Heart right ventricle (tissue), 16 donors: ENCODE results near the gene PIK3R2. TPM values are rescaled to one million over a fixed set of nuclear protein-coding genes. Genes with fewer than 3 reads are reported as not detected.

Source experiments
- ATAC-seq, 8 donors: fragments of 200-7000 bp; cut with Tn5 transposase; one replicate each; pipeline ENCODE4 v1.9.1; 2020; ENCODE audit warnings: mild to moderate bottlenecking in 8 of 8, moderate library complexity in 8 of 8, moderate number of reproducible peaks in 1 of 8
- DNase-seq, 2 donors: peaks; one replicate each; pipeline ENCODE4 v3.0.0-alpha.2; 2020
- H3K27ac ChIP-seq, 10 donors: fragments of 200-600 bp; sonication (generic) in 2 of 10; one replicate each; pipeline versions ENCODE4 v1.5.0 to v1.8.0; 2020 to 2022; ENCODE audit warnings: mild to moderate bottlenecking in 3 of 10
- H3K27me3 ChIP-seq, 7 donors: fragments of 200-600 bp; one replicate each; pipeline ENCODE4 v1.8.0; 2021 to 2022; ENCODE audit warnings: mild to moderate bottlenecking in 2 of 7
- H3K36me3 ChIP-seq, 9 donors: fragments of 200-600 bp; sonication (generic) in 1 of 9; one replicate each; pipeline versions ENCODE4 v1.5.0 to v1.8.0; 2020 to 2022; ENCODE audit warnings: mild to moderate bottlenecking in 2 of 9
- H3K4me1 ChIP-seq, 9 donors: fragments of 200-600 bp; sonication (generic) in 1 of 9; one replicate each; pipeline versions ENCODE4 v1.5.0 to v1.8.0; 2020 to 2022; ENCODE audit warnings: mild to moderate bottlenecking in 4 of 9
- H3K4me3 ChIP-seq, 10 donors: fragments of 200-600 bp; sonication (generic) in 2 of 10; one replicate each; pipeline versions ENCODE4 v1.5.0 to v1.8.0; 2020 to 2022; ENCODE audit warnings: mild to moderate bottlenecking in 7 of 10, moderate library complexity in 2 of 10
- H3K9me3 ChIP-seq, 11 donors: fragments of 200-600 bp in 10 of 11; sonication (generic) in 2 of 11; one replicate each; pipeline versions ENCODE4 v1.5.0 to v1.8.0; 2013 to 2022; ENCODE audit warnings: mild to moderate bottlenecking in 2 of 11, control low read depth in 1 of 11, moderate library complexity in 1 of 11
- WGBS, 2 donors: extraction: QIAGEN DNeasy Blood & Tissue Kit; methylation state at CpG; one replicate each; pipeline ENCODE4 v1.1.7; 2013; ENCODE audit warnings: inconsistent platforms in 1 of 2; 5-methylcytosine and 5-hydroxymethylcytosine counted together
- intact Hi-C, 10 donors: fragments of 100-400 bp; cut with DNase I; formaldehyde crosslinking; loops; one replicate each; pipeline versions ENCODE4 v1.11.1 to v1.14.2; 2022
- polyA plus RNA-seq, 2 donors: library from polyadenylated mRNA; stranded (reverse); fragments of 200-250 nt; gene quantifications; one replicate each; pipeline ENCODE4 v1.2.3, GENCODE V29; 2013
- total RNA-seq, 10 donors: library from RNA; stranded (reverse); fragmentation: NEBNext Ultra II Directional in 3 of 10; extraction: Animal tissue kit (Norgen Biotek cat#: 25700) in 3 of 10; gene quantifications; one replicate each; pipeline versions ENCODE4 v1.2.1 to v1.2.4, GENCODE V29; 2021 to 2023
- TF ChIP-seq, protein P1 (sequence below), 9 donors: fragments of 200-600 bp; sonication (generic) in 2 of 9; IDR thresholded peaks; one replicate each; pipeline versions ENCODE4 v1.5.0 to v1.8.0; 2021 to 2022; ENCODE audit warnings: antibody characterized with exemption in 9 of 9, mild to moderate bottlenecking in 5 of 9, moderate library complexity in 1 of 9
- donor health status: Arrhythmogenic right ventricular cardiomyopathy.
- donor health status: ischemic (EF 13 %, LVEDD 7.1; RV severe dilation, severe dysfunction).
- donor health status: healthy with polysubstance abuse.
- donor health status: DM: no; HTN: yes; CAD: no.
- donor health status: DM: no; HTN: no; CAD: no.
- donor health status: ischemic (EF 25% LVEDD 6.9; RV normal size, moderate dysfunction).
- donor health status: ischemic (EF 25% LVEDD 5.7; RV mildly dilated, moderate dysfunction).
- donor health status: healthy.
- donor health status: DM: yes; HTN: yes; CAD: no.
- donor health status: Ischemic cardiomyopathy.
- donor health status: ischemic (EF 35%, LVEDD 5.7; RV mildly dilated, moderate dysfunction).
- donor health status: nonischemic (EF 11% LVEDD 7.7; RV severe dilation, severe dysfunction).
- donor health status: DM: yes; HTN: yes; CAD: no.
- donor health status: PGD.
- donor health status: ischemic (EF 29% LVEDD 5.4; RV normal size, mild dysfunction).
- donor health status: nonischemic (EF 23%, LVEDD 6.1; RV moderate dilation, normal function).

The PIK3R2 gene
- total and polyA plus RNA-seq, 12 donors: 2.3 to 29.1 (median 21.7) TPM

DNA sequence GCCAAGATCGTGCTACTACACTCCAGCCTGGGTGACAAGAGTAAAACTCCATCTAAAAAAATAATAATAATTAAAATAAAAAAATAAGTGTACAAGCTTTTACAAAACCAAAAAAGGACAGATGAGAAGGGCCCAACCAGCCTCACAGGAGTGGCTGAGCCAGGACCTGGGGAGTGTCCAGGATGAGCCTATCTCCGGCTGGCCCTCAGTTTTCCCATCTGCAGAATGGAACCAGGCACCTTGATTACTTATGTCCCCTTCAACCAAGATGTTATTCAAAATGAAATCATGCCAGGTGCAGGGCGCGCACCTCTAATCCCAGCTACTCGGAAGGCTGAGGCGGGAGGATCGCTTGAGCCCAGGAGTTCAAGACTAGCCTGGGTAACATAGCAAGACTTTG is 11.1 kb downstream of the PIK3R2 start:
- Histone ChIP-seq H3K27ac (no peak overlapping the region), H3K36me3 (peaks cover 3 to 74% (median 29%) of the 10 kb centered on the region in 9 donors), H3K9me3 (no peaks in the 10 kb centered on the region), H3K4me3 (no peak overlapping the region), H3K27me3 (no peaks in the 10 kb centered on the region), H3K4me1 (peaks cover 4 to 23% (median 18%) of the 10 kb centered on the region in 9 donors)
- intact Hi-C loops: loop anchor here in 3 of 10 donors (5.0 to 10.0 kb wide), 3 partner anchors 47 to 52 kb away; no protein-coding TSS in a partner anchor
- DNase-seq (no peak), ATAC-seq (no peak)
- WGBS, 2 donors: 98 to 99% methylated on average over 7 of the region's 7 CpGs
- TF ChIP-seq, protein P1, sequence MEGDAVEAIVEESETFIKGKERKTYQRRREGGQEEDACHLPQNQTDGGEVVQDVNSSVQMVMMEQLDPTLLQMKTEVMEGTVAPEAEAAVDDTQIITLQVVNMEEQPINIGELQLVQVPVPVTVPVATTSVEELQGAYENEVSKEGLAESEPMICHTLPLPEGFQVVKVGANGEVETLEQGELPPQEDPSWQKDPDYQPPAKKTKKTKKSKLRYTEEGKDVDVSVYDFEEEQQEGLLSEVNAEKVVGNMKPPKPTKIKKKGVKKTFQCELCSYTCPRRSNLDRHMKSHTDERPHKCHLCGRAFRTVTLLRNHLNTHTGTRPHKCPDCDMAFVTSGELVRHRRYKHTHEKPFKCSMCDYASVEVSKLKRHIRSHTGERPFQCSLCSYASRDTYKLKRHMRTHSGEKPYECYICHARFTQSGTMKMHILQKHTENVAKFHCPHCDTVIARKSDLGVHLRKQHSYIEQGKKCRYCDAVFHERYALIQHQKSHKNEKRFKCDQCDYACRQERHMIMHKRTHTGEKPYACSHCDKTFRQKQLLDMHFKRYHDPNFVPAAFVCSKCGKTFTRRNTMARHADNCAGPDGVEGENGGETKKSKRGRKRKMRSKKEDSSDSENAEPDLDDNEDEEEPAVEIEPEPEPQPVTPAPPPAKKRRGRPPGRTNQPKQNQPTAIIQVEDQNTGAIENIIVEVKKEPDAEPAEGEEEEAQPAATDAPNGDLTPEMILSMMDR (IDR thresholded peaks at IDR 0.05): no peak

DNA sequence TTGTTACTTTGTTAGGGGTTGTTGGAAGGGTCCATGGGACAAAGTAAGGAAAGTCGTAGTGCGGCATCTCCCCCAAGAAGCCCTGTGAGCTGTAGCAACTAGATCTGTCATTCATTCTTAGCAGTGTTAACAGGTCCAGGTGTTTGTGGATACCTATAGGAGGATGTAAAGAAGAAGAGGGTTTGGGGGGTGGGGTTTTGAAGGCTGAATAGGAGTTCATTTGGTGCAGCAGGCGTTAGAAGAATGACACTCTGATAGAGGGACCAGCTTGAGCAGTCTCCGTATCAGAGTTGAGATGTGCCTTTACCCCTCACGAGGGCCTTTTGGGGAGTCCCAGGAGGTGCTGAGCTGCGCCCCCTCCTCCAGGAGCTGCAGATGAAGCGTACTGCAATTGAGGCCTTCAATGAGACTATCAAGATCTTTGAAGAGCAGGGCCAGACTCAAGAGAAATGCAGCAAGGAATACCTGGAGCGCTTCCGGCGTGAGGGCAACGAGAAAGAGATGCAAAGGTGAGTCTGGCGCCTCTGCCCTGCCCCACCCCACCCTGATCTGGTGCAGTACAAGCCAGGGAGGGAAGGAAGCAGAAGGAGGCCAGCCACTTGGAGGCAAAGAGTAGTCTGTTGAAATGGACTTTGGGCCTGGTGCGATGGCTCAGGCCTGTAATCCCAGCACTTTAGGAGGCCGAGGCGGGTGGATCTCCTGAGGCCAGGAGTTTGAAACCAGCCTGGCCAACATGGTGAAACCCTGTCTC is 13.0 kb downstream of the PIK3R2 start:
- H3K27me3 ChIP-seq: no peaks in the 10 kb centered on the region
- DNase-seq (no peak), ATAC-seq (no peak)
- no peak overlapping the region for H3K4me3 ChIP-seq
- intact Hi-C loops: loop anchor here in 5 of 10 donors (2.0 to 10.0 kb wide), 3 partner anchors 51 to 54 kb away; no protein-coding TSS in a partner anchor
- H3K9me3 ChIP-seq: no peaks in the 10 kb centered on the region
- WGBS, 2 donors: 97 to 99% methylated on average over 15 of the region's 15 CpGs
- peaks cover 3 to 84% (median 29%) of the 10 kb centered on the region in 9 donors for H3K36me3 ChIP-seq
- H3K27ac ChIP-seq: no peak overlapping the region
- peaks cover under 1 to 28% (median 9%) of the 10 kb centered on the region in 9 donors for H3K4me1 ChIP-seq
- TF ChIP-seq, protein P1 (IDR thresholded peaks at IDR 0.05): no peak

DNA sequence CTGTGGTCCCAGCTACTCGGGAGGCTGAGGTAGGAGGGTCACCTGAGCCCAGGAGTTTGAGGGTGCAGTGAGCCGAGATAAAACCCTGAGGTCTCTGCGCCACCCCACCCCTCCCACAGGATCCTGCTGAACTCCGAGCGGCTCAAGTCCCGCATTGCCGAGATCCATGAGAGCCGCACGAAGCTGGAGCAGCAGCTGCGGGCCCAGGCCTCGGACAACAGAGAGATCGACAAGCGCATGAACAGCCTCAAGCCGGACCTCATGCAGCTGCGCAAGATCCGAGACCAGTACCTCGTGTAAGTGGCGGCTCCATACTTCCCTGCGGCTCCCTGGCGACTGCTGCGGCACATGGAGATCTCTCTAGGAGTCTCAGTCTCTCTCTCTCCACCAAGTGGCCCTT is 14.0 kb downstream of the PIK3R2 start:
- ATAC-seq (no peak), DNase-seq (no peak)
- 94 to 96% methylated on average over 21 of the region's 21 CpGs for WGBS, 2 donors
- Histone ChIP-seq H3K36me3 (peaks cover 3 to 80% (median 29%) of the 10 kb centered on the region in 9 donors), H3K27ac (no peak overlapping the region), H3K4me1 (peaks cover 0 to 31% (median 8%) of the 10 kb centered on the region in 9 donors), H3K9me3 (no peaks in the 10 kb centered on the region), H3K4me3 (no peak overlapping the region), H3K27me3 (no peaks in the 10 kb centered on the region)
- intact Hi-C loops: loop anchor here in 5 of 10 donors (2.0 to 10.0 kb wide), 3 partner anchors 52 to 55 kb away; no protein-coding TSS in a partner anchor
- TF ChIP-seq, protein P1 (IDR thresholded peaks at IDR 0.05): no peak

DNA sequence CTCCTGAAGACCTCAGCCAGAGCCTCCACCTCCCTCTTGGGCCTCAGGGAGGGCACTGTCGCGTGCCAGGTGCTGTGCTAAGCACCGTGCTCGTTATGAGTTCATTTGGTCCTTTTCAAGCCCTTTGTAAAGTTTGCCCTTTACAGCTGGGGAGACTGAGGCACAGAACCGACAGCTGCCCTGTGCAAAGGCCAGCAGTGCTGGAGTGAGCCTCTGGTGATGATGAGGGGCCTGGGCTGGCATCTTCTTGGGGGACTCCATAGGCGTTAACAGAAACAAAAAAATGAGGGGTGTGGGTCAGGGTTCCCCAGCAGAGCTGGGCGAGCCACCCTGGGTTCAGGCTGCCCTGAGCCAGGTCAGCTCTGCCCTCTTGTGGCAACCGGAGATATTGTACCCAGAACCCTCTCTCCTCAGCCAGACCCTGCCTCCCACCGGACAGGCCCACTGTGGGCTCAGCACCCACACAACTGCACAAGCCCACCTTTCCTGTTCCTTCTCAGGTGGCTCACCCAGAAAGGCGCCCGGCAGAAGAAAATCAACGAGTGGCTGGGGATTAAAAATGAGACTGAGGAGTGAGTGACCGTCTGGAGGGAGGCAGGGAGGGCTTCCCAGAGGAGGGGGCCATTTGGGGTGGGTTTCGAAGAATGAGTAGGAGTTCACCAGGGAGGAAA is 15.1 kb downstream of the PIK3R2 start:
- peak; percentile 40 to 61 (median 50) for ATAC-seq

More for the DNA sequence above, 15.1 kb downstream of the PIK3R2 start:
- peak in 1 of 2 donors; percentile 37 for DNase-seq
- intact Hi-C loops: loop anchor here in 6 of 10 donors (2.0 to 10.0 kb wide), 4 partner anchors 53 to 56 kb away; no protein-coding TSS in a partner anchor
- Histone ChIP-seq H3K27ac (peak overlapping the region in 1 of 10 donors; percentile 96), H3K36me3 (peaks cover 3 to 69% (median 23%) of the 10 kb centered on the region in 9 donors), H3K9me3 (no peaks in the 10 kb centered on the region), H3K4me3 (no peak overlapping the region), H3K27me3 (no peaks in the 10 kb centered on the region), H3K4me1 (peaks cover 0 to 42% (median 12%) of the 10 kb centered on the region in 9 donors)
- TF ChIP-seq, protein P1 (IDR thresholded peaks at IDR 0.05): peak; percentile 48 to 82 (median 70)
- WGBS, 2 donors: 72 to 73% methylated on average over 14 of the region's 14 CpGs
